Measurements from ENCODE around the gene TYK2.

- TF ChIP-seq, protein P1, sequence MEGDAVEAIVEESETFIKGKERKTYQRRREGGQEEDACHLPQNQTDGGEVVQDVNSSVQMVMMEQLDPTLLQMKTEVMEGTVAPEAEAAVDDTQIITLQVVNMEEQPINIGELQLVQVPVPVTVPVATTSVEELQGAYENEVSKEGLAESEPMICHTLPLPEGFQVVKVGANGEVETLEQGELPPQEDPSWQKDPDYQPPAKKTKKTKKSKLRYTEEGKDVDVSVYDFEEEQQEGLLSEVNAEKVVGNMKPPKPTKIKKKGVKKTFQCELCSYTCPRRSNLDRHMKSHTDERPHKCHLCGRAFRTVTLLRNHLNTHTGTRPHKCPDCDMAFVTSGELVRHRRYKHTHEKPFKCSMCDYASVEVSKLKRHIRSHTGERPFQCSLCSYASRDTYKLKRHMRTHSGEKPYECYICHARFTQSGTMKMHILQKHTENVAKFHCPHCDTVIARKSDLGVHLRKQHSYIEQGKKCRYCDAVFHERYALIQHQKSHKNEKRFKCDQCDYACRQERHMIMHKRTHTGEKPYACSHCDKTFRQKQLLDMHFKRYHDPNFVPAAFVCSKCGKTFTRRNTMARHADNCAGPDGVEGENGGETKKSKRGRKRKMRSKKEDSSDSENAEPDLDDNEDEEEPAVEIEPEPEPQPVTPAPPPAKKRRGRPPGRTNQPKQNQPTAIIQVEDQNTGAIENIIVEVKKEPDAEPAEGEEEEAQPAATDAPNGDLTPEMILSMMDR (IDR thresholded peaks at IDR 0.05) = no peak
- TF ChIP-seq POLR2A (IDR thresholded peaks at IDR 0.05) = no peak
- no peak for TF ChIP-seq EP300 (IDR thresholded peaks at IDR 0.05)
These were observed 37.8 kb upstream of the TYK2 start for GRCh38 chr19:10418235-10418484.

Data from tibial nerve (tissue), 4 donors.